HG02973 (cell line): ENCODE results near the gene NPFF.

Source experiments
- ATAC-seq: cut with Tn5 transposase; IDR thresholded peaks from one replicate; pipeline ENCODE4 v1.9.1; 2021; ENCODE audit warnings: moderate library complexity; ENCODE audit not compliant: unreplicated experiment

The NPFF gene

DNA sequence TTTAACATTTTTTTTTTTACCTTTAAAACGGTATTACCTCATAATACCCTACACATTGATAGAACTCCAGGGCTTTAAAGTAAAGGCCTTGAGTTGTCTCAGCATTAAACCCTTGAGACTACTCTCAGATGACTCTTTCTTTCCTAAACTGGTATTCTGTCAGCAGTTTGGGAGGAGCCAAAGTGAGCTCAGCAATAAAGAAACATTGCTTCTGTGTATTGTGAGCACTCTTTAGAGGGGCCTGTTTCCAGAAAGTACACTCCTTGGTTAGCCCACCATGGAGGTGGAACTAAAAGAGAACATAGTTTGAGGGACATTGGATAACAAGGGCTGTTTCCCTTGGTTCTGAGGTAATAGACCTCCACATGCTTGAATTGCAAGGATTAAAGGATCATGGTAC is 28.4 kb downstream of the NPFF start:
- no peak for ATAC-seq

DNA sequence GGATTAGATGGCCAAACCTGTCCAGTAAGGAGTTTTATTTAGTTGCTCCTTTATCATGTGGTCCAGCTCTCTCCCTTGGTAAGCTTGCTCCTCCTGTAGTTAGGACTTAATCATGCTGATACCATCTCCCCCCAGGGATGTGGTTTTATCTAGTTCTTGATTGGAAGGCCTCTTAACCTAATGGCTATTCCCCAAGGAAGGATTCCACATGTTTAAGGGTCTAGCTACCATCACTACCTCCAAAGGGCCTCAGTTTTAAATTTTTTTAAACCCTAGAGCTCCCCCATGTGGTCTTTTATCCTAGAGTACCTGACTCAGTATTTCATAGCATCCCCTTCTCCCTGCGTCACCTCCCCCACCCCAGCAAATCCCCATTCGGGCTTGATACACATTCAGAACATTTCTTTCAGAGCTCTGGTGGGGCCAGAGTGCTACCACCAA is 30.5 kb downstream of the NPFF start:
- ATAC-seq = no peak

DNA sequence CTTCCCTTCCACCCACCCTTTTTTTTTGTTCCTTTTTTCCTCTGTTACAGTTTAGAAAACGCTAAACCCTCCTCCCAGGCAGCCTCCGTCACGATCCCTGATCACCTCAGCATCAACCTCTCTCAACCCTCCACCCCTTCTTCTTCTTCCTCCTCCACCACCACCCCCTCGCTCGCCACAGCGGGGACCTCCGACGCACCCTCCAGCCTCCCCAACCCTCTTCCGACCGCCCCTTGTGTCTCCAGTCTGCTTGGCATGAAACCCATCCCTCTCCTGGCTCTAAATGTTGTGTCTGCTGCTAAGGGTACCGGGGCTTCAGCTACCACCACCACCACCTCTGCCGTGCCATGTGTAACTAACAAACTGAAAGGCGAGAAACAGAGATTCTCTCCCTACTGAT is 32.5 kb downstream of the NPFF start:
- ATAC-seq = no peak

DNA sequence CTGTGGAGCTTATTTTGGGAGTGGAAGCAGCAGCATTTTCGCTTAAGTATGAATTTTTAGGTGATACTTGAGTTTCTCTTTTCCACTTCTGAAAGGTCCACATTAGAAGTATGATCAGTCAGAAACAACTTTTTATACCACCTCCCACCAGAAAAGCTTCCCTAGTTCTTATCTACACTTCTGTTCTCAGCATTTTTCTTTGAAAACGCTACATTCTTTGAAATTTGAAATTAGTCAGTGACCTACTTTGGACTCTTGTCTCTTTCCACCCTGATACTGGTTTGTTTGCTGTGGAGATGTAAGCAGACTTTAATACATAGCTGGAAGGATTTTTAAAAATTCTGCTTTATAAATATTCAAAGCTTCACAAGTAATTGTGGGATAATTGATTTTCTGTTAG is 33.2 kb downstream of the NPFF start:
- no peak for ATAC-seq

DNA sequence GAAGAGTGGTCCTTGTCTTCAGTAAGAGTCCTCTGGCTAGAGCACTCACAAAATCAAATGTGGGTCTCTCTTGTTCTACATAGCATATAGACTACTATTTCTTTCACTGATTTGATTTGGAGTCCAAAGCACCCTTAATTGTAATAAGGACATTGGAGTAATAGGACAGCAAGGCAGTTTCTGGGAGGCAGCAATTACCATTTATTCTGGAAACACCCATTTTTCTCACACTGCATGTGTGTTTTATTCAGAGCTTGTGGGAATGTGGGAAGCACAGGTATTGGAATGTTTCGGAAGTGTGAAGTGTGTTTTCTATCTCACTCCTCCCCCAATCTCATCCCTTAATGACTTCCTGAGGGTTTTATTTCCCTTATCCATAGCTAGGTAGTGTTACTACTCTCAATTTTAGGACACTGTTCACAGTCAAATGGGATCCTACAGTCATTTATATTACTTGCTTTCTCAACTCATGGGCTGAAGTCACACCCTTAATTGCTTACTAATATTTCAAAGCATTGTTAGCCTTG is 35.2 kb downstream of the NPFF start:
- no peak for ATAC-seq

DNA sequence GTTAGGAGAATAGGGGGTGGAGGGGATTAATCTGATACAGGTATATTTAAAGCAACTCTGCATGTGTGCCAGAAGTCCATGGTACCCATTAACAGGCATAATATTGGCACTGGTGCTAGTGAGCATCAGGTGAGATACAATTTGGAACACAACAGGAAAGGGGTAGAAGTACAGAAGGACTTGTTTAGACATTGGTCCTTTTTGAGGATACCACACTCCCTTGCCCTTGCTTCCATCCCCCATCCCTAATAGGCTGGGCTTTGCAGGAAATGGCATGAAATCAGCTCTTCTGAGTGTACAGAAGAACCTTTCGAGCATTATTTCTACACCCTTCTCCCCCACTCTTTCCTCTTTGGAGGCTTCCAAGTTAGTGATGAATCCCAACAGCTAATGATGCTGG is 39.0 kb downstream of the NPFF start:
- no peak for ATAC-seq

DNA sequence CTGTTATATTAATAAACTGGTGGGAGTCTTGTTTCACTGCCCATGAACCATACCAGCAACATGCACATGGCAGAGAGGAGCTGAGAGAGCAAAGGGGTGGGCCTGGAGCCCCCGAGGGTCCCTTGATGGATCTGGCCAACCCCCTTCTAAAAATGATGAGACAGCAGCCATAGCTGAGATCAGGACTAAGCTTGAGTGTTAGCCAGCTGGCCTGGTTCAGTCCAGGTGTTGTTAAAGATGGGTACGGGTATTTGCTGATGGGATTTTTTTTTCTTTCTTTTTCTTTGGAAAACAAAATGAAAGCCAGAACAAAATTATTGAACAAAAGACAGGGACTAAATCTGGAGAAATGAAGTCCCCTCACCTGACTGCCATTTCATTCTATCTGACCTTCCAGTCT is 39.4 kb downstream of the NPFF start:
- no peak for ATAC-seq

DNA sequence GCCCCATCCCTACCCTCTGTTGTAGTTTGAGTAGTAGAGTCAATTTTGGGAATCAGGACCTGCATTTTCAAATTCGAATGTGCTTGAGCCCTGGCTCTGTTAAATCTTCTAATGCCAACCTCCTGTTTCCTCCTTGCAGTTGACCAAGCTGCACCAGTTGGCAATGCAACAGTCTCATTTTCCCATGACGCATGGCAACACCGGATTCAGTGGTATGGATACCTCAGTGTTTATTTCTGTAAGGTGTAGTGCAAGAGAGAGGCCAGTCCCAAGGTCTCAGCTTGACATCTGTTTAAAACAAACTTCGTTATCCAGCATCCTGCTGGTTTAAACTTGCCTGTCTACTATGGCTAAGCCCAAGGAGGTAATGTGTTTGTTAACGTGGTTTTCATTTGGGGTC is 40.2 kb downstream of the NPFF start:
- ATAC-seq = no peak

DNA sequence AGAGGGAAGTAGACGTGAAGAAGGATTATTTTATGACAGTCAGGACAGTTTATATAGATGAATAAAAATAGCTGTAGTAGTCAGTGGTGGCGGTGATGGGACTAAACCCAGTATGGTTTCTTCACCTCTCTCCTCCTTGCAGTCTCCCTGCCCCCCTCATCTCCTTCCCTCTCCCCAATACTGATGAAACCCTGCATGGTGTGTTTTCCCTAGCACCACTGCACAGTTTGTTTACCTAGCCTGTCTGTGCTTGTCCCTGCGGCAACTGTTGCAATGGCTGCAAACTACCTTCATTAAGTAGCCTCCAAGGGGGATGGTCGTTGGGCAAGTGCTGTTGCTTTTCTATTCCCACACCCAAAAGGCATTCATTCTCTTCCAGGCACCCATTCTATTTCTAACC is 40.6 kb downstream of the NPFF start:
- no peak for ATAC-seq

DNA sequence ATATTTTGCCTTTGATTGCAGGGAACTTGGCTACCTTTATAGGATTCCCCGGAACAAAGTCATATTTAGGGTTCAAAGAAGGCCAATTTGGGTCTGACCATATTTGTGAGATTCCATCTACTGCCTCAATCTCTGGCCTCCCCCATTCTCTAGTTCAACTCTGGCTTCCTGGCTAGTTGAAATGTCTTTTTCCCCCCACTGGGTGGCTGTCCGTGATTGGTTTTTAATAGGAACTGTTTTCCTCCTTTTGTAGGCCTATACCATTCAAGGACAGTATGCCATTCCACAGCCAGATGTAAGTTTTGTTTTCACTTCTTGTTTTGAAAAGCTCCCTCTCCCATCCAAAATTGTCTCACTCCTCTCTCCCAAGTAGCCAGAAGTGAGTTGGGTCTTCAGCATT is 41.6 kb downstream of the NPFF start:
- no peak for ATAC-seq

DNA sequence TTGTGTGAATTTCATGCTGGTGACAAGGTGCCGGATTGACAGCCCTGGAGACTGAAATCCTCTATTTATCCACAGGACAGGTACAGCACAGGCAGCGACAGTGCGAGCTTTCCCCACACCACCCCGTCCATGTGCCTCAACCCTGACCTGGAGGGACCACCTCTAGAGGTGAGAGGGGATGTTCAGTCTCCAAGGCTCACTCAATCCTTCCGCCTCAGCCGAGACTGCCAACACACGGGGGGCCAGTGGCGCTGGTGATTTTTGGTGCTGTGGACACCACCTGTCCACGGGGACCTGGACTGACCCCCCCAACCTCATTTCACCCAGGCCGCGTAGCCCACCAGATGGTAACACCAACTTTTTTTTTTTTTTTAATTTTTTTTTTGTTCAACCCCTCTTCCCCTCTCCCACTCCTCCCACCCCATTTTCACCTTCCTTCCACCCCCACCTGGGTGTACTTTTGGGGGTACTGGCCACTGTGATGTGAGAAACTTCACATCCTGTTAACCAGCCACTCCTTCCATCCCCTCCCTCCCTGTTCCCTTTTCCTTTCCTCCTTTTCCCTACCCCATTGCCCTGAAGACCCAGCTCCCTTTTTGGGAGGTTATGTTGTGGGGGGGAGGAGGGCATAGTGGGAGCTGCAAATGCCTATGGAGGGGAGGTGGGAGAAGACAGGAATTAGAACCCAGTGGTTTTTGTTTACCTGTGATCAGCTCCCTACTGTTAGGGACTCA is 42.4 kb downstream of the NPFF start:
- ATAC-seq = no peak

DNA sequence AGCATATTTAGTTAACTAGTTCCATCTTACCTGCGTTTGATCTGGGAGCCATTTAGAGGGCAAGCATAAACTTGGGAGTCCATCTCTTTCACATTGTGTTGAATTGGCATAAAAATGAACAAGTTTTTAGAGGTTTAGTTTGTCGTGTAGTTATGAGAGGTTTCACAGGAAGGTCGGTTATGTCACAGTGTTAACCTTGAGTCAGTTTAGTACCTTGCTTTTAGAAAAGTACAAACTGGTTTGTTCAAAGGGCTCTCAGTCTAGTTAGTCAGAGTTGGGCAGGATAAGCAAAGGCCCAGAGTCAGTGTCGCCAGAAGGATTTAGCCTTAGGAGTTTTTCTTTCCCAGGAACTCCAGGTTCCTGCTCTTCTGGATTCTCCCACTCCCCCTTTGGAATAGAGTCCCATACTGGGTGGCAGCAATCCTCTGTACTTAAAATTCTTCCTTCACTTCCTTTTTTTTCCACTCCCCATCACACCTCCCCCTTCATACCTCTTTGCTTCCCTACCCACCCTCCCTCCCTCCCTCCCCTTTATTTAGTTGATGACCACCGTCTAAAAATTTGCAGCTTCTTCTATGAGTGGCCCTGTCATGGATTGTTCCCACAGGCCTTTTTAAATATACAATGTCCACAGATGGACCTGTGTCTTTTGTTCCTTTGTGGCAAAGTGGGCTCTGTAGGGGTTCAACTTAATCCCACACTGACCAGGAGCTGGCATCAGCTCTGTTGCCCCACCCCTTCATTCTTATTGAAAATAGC is 43.3 kb downstream of the NPFF start:
- ATAC-seq = no peak

DNA sequence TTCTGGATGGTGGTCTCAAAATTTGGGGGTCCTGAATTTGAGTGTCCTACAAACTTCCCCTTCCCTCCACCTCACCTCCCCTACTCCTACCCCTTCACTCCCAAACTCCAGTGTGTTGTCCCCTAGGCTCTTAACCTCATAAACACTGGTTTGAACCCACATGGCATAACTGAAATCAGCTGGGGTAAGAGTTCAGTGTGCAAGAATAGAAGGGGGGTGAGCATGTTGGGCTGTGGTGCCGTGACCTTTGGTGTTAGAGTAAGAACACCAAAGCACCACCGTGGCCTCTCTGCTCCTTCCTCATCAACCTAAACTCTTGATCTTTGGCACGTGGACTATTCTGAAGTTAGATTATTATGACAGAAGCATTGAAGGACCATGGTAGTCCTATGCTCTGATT is 44.3 kb downstream of the NPFF start:
- ATAC-seq = no peak

DNA sequence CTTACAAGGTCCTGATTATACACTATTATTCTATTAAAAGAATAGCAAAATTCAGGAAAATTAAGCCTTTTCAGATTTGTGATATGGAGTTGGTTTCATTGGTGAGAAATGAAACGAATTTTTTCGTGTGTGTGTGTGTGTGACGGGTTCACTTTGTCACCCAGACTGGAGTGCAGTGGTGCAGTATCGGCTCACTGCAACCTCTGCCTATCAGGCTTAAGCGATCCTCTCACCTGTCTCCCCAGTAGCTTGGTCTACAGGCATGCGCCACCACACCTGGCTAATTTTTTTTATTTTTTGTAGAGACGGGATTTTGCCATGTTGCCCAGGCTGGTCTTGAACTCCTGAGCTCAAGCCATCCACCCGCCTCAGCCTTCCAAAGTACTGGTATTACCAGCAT is 45.7 kb downstream of the NPFF start:
- ATAC-seq = no peak

DNA sequence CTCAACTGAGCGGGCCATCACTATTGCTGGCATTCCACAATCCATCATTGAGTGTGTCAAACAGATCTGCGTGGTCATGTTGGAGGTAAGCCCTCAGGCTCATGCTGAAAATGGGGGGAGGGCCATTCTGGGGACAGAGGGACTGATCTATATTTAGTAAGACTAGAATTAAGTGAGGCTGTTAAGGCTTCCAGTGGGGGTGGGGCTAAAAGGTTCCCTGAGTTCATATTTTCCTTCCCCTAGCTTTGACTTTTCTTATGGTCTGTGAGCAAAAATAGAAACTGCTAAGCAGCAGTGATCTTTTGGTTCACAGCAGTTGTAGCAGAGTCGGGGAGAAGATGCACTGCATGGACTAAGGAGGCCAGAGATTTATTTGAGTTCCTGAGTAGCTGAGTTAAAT is 46.2 kb downstream of the NPFF start:
- no peak for ATAC-seq

DNA sequence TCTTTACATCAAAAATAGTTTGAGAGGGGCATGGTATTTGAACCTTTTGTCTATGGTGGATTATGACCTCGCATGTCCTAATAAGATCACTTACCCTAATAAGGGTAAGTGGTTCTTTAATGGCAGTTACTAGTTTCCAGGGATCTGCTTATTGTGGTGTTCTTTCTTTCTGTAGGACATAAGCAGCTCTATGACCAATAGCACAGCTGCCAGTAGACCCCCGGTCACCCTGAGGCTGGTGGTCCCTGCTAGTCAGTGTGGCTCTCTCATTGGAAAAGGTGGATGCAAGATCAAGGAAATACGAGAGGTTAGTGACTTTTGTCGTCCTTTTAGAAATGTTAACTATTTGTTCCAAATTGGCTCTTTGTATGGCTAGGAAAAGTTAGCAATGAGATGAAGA is 48.2 kb downstream of the NPFF start:
- ATAC-seq = no peak
